Hindlimb muscle (tissue), 1 donor: ENCODE results near the gene HAPLN3. TPM values are rescaled to one million over a fixed set of nuclear protein-coding genes. Genes with fewer than 3 reads are reported as not detected.
A peak's percentile ranks its signal among the peaks of the same experiment; 100 is the strongest.

Experiments used
- DNase-seq: peaks from one replicate; pipeline ENCODE4 v3.0.0-alpha.2; 2013
- polyA plus RNA-seq: library from polyadenylated mRNA; unstranded; fragments of 120-200 nt; gene quantifications from one replicate; pipeline ENCODE4 v1.2.1, GENCODE V29; 2013; ENCODE audit not compliant: insufficient read length

HAPLN3 gene
- polyA plus RNA-seq, 1 donor, result 6.1 TPM

- no peak for DNase-seq
Measured at GRCh38 chr15:88859550-88859949, 35.8 kb downstream of the HAPLN3 start.

GRCh38 chr15:88858934-88859333 lies 36.4 kb downstream of the HAPLN3 start:
- DNase-seq, result no peak

GRCh38 chr15:88852476-88852875 lies 42.9 kb downstream of the HAPLN3 start:
- no peak for DNase-seq

GRCh38 chr15:88849376-88850072 lies 45.8 kb downstream of the HAPLN3 start:
- no peak for DNase-seq

GRCh38 chr15:88848203-88848602 lies 47.1 kb downstream of the HAPLN3 start:
- DNase-seq, result no peak

- DNase-seq, result no peak
Measured at GRCh38 chr15:88847144-88847543, 48.2 kb downstream of the HAPLN3 start.

- no peak for DNase-seq
Measured at GRCh38 chr15:88845616-88846015, 49.7 kb downstream of the HAPLN3 start.

GRCh38 chr15:88844749-88845386 lies 50.5 kb downstream of the HAPLN3 start:
- DNase-seq, result no peak

GRCh38 chr15:88843334-88843733 lies 52.0 kb downstream of the HAPLN3 start:
- no peak for DNase-seq

GRCh38 chr15:88842156-88842555 lies 53.2 kb downstream of the HAPLN3 start:
- no peak for DNase-seq

- no peak for DNase-seq
Measured at GRCh38 chr15:88841236-88841635, 54.1 kb downstream of the HAPLN3 start.

- no peak for DNase-seq
Measured at GRCh38 chr15:88839961-88840360, 55.4 kb downstream of the HAPLN3 start.

- no peak for DNase-seq
Measured at GRCh38 chr15:88839146-88839545, 56.2 kb downstream of the HAPLN3 start.

- DNase-seq, result no peak
Measured at GRCh38 chr15:88838667-88839066, 56.7 kb downstream of the HAPLN3 start.

GRCh38 chr15:88835646-88836045 lies 59.7 kb downstream of the HAPLN3 start:
- no peak for DNase-seq

- DNase-seq, result no peak
Measured at GRCh38 chr15:88835119-88835518, 60.2 kb downstream of the HAPLN3 start.

GRCh38 chr15:88834211-88834812 lies 61.0 kb downstream of the HAPLN3 start:
- DNase-seq, result peak; percentile 50

- no peak for DNase-seq
Measured at GRCh38 chr15:88833731-88834100, 61.6 kb downstream of the HAPLN3 start.

GRCh38 chr15:88832820-88833730 lies 62.3 kb downstream of the HAPLN3 start:
- no peak for DNase-seq

GRCh38 chr15:88830016-88830415 lies 65.3 kb downstream of the HAPLN3 start:
- DNase-seq, result no peak

GRCh38 chr15:88828791-88829190 lies 66.6 kb downstream of the HAPLN3 start:
- DNase-seq, result no peak
